Gastrocnemius medialis (tissue), 4 donors: ENCODE data around the gene KIF17.

Source experiments
- CTCF ChIP-seq, 5 experiments: fragments of 450-650 bp in 3 of 5; fragments of 200-600 bp in 2 of 5; sonication (generic) in 2 of 5; IDR thresholded peaks in 4 of 5; conservative IDR thresholded peaks in 1 of 5; 1 replicate in 4 of 5; 2 replicates in 1 of 5; pipeline ENCODE4 v1.5.1; 2016 to 2019; ENCODE audit warnings: antibody characterized with exemption in 5 of 5, mild to moderate bottlenecking in 3 of 5, moderate library complexity in 3 of 5
- POLR2A ChIP-seq, 2 donors: fragments of 450-650 bp; IDR thresholded peaks; one replicate each; pipeline ENCODE4 v1.6.1; 2017; ENCODE audit warnings: antibody characterized with exemption in 2 of 2, mild to moderate bottlenecking in 2 of 2, moderate library complexity in 2 of 2

DNA sequence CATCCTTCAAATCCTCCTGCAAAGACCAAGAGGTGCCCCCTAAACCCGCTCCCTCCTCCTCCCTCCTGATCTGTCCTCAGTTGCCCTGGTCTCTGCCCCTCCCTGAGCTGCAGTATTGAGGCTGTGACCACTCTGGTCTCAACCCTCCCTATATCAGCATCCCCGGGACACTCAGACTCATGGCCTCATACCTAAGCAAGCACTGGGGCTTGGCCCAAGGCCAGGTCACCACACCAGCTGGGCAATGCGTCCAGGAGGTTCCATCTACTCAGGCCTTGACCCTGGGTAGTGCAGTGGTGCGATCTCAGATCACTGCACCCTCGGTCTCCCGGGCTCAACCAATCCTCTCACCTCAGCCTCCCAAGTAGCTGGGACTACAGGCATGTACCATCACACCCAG lies 9.8 kb downstream of the KIF17 start:
- no peak for TF ChIP-seq CTCF (IDR thresholded peaks at IDR 0.05 in 4 of 5, conservative IDR thresholded peaks at IDR 0.05 in 1 of 5)
- TF ChIP-seq POLR2A (IDR thresholded peaks at IDR 0.05) = no peak
